Testis (tissue), 3 donors: ENCODE data around the gene FAM53A. TPM values are rescaled to one million over a fixed set of nuclear protein-coding genes. Genes with fewer than 3 reads are reported as not detected.

Source experiments
- DNase-seq: peaks from one replicate; pipeline ENCODE4 v3.0.0-alpha.2; 2019
- H3K27ac ChIP-seq, 2 donors: fragments of 200-600 bp; sonication (generic); one replicate each; pipeline ENCODE4 v1.5.1; 2019
- H3K27me3 ChIP-seq: fragments of 200-600 bp; sonication (generic); one replicate; pipeline ENCODE4 v1.5.1; 2019
- H3K36me3 ChIP-seq: fragments of 200-600 bp; sonication (generic); one replicate; pipeline ENCODE4 v1.5.1; 2017; ENCODE audit warnings: low read depth; ENCODE audit errors: missing control alignments
- H3K4me1 ChIP-seq: fragments of 200-600 bp; sonication (generic); one replicate; pipeline ENCODE4 v1.5.1; 2019
- H3K4me3 ChIP-seq, 2 donors: fragments of 200-600 bp; sonication (generic); one replicate each; pipeline ENCODE4 v1.5.1; 2017 to 2019
- H3K9me3 ChIP-seq: fragments of 200-600 bp; sonication (generic); one replicate; pipeline ENCODE4 v1.5.1; 2017
- CTCF ChIP-seq, 3 experiments: fragments of 450-650 bp in 2 of 3; fragments of 200-600 bp in 1 of 3; sonication (generic) in 1 of 3; IDR thresholded peaks; one replicate each; pipeline ENCODE4 v1.5.1; 2016 to 2019; ENCODE audit warnings: antibody characterized with exemption in 3 of 3, mild to moderate bottlenecking in 2 of 3, moderate library complexity in 1 of 3
- POLR2A ChIP-seq: fragments of 450-650 bp; IDR thresholded peaks from one replicate; pipeline ENCODE4 v1.6.1; 2017; ENCODE audit warnings: antibody characterized with exemption, mild to moderate bottlenecking, moderate library complexity
- WGBS, 2 donors: methylation state at CpG; one replicate each; pipeline ENCODE4 v1.1.5; 2018; 5-methylcytosine and 5-hydroxymethylcytosine counted together
- intact Hi-C: fragments of 100-400 bp; cut with DNase I; formaldehyde crosslinking; loops from one replicate; pipeline ENCODE4 v1.15.1; 2023; ENCODE audit warnings: low total_unique reads
- polyA plus RNA-seq: library from polyadenylated mRNA; stranded (reverse); fragments of 350-450 nt; fragmentation: Illumina TruSeq; extraction: RNeasy Lipid Tissue Mini Kit (QIAGEN cat#74804); gene quantifications from one replicate; pipeline ENCODE4 v1.2.3, GENCODE V29; 2014; ENCODE audit warnings: low read depth, low replicate concordance; ENCODE audit not compliant: insufficient read depth
- total RNA-seq, 2 donors: library from RNA; depleted of rRNA; stranded (reverse); fragments of >200 nt; gene quantifications; one replicate each; pipeline ENCODE4 v1.2.3, GENCODE V29; 2016

Gene FAM53A
- total and polyA plus RNA-seq, 3 donors from 2014 or later = 24.2 to 60.8 (median 41.3) TPM

DNA sequence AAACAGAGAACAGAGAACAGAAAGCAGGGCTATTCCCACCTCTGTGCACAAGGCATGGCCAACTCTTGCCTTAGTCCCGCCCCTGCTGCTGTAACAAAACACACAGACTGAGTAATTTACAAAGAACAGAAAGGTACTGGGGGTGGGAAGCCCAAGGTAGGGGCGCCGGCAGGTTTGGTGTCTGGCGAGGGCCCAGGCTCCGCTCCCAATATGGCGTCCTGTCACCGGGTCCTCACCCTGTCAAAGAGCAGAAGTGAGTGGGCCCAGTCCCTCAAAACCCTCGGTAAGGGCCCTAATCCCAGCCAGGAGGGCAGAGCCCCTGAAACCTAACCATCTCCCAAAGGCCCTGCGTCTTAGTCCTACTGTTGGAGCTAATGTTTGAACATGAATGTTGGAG, 71.0 kb downstream of the FAM53A start:
- no peak for TF ChIP-seq POLR2A
- TF ChIP-seq CTCF (IDR thresholded peaks at IDR 0.05) = no peak

DNA sequence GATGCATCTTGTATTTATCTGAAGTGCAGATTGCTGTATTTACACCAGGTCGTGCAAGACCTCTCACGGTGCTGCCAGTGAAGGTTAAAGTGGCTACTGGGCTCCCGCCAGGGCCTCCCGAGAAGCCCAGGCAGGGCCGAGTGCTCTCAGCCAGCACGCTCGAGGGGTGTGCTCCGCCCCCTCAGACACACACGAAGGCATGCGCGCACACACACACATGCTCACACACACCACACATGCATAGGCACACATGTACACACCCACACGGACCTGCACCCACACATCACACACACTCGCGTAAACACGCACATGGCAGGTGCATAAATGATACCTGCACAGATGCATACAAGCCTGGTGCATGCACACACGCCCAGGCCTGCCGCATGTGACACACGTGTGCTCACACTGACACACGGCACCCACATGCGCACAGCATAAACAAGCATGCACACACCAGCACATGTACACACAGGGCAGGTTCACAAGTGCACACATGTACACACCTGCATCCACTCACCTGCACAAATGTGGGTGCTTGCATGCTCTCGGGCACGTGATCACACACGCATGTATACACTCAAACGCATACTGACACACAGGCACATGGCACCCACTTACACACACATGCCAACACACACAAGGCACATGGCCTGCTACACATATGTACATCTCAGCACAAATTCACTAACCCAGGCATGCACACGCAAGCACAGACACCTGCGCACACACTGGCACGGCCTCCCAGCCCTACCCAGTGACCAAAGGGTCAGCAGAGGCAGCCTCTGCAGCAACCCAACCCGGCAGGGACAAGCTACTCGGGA, 71.6 kb downstream of the FAM53A start:
- intact Hi-C loops = no loop called here
- Histone ChIP-seq H3K27me3 (no peaks in the 10 kb centered on the region), H3K36me3 (no peaks in the 10 kb centered on the region), H3K4me1 (no peaks in the 10 kb centered on the region), H3K4me3 (no peak overlapping the region), H3K27ac (no peak overlapping the region), H3K9me3 (no peaks in the 10 kb centered on the region)
- 79 to 85% methylated on average over 29 of the region's 29 CpGs for WGBS, 2 donors
- DNase-seq = no peak
- no peak for TF ChIP-seq CTCF (IDR thresholded peaks at IDR 0.05)
- TF ChIP-seq POLR2A = no peak

More for the DNA sequence above, 71.0 kb downstream of the FAM53A start:
- no peak overlapping the region for H3K4me3 ChIP-seq
- no peak for DNase-seq
- H3K4me1 ChIP-seq = no peaks in the 10 kb centered on the region
- no peaks in the 10 kb centered on the region for H3K36me3 ChIP-seq
- no peaks in the 10 kb centered on the region for H3K27me3 ChIP-seq
- H3K27ac ChIP-seq = no peak overlapping the region
- 85 to 94% methylated on average over 7 to 9 of the region's 9 CpGs for WGBS, 2 donors
- no peaks in the 10 kb centered on the region for H3K9me3 ChIP-seq
- intact Hi-C loops = no loop called here

DNA sequence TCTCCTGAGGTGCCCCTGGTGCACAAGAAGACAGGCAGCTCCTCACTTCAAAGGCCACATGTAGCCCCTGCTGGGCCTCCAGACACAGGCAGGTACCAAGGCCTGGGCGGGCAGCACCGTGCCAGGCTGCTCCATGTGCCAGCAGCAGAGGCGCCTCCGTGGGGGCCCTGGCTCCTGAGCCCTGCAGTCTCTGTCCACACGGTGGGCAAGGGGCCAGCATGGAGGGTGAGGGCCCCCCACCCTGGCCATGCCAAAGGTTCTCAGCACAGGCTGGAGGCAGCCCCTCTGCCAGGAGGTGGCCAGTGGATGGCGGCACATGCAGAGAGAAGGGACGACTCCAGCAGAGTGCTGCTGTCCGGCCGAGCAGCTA, 72.6 kb downstream of the FAM53A start:
- DNase-seq = no peak
- TF ChIP-seq POLR2A (no peak), CTCF (IDR thresholded peaks at IDR 0.05) (no peak)
- intact Hi-C loops = no loop called here
- no peaks in the 10 kb centered on the region for H3K36me3 ChIP-seq
- WGBS, 2 donors = 69 to 90% methylated on average over 6 to 8 of the region's 9 CpGs
- no peak overlapping the region for H3K27ac ChIP-seq
- H3K4me3 ChIP-seq = no peak overlapping the region
- H3K4me1 ChIP-seq = no peaks in the 10 kb centered on the region
- H3K9me3 ChIP-seq = no peaks in the 10 kb centered on the region
- no peaks in the 10 kb centered on the region for H3K27me3 ChIP-seq

DNA sequence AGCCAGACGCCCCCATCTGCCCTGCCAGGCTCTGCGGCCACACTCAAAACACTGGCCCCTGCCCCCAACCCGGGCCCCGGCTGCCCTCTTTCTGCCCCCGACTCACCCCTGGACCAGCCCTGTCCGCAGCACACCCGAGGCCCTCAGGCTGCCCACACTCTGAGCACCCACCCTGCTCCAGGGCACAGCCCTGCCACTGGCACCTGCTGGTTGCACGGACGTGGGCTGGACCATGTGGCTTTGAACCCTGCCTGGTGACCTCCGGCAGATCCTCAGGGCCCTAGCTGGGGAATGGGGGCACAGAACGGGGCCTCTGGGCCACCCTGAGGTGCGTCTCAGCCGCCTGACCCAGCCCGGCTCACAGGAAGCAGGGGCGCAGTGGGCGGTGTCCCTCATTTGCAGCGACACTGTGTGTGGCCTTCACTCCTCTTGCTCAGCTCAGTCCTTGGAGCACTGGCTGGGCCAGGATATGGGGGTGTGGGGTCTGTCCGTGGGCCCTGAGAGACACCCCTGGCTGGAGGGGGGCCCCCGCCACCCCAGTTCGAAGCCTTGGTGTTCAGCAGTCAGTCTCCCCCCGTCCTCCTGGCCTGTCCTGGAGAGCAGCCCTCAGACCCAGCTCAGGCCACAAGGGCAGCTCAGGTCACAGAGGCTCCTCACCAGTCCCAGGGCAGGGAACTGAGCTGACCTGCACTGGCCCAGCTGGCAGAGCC, 73.2 kb downstream of the FAM53A start:
- WGBS, 2 donors = 90 to 93% methylated on average over 3 to 21 of the region's 21 CpGs
- no peaks in the 10 kb centered on the region for H3K4me1 ChIP-seq
- H3K9me3 ChIP-seq = no peaks in the 10 kb centered on the region
- TF ChIP-seq CTCF (IDR thresholded peaks at IDR 0.05) = no peak
- TF ChIP-seq POLR2A = no peak
- no peaks in the 10 kb centered on the region for H3K36me3 ChIP-seq
- no peak for DNase-seq
- no peak overlapping the region for H3K4me3 ChIP-seq
- no peak overlapping the region for H3K27ac ChIP-seq
- H3K27me3 ChIP-seq = no peaks in the 10 kb centered on the region
- intact Hi-C loops = no loop called here
